Neural cell (in vitro differentiated cells): ENCODE measurements around the gene CSRNP3. TPM values are rescaled to one million over a fixed set of nuclear protein-coding genes. Genes with fewer than 3 reads are reported as not detected.

ENCODE experiments used
- H2AFZ ChIP-seq: fragments of 200-600, 300-800 bp; sonication (generic), shearing (Covaris generic); 2 replicates; pipeline ENCODE4 v1.6.0; 2014; ENCODE audit warnings: low read depth, mild to moderate bottlenecking, antibody characterized with exemption, low read length, moderate library complexity
- H3F3A ChIP-seq: fragments of 200-600 bp; shearing (Covaris generic); 2 replicates; pipeline ENCODE4 v1.6.1; 2016; ENCODE audit warnings: mild to moderate bottlenecking, moderate library complexity, mixed read lengths, antibody characterized with exemption, low read length; ENCODE audit not compliant: insufficient read depth, poor library complexity, severe bottlenecking
- H3K27ac ChIP-seq: fragments of 200-600, 300-800 bp; sonication (generic), shearing (Covaris generic); 2 replicates; pipeline ENCODE4 v1.5.1; 2014; ENCODE audit warnings: mild to moderate bottlenecking, low read length, moderate library complexity
- H3K27me3 ChIP-seq: fragments of 300-800, 200-600 bp; sonication (generic), shearing (Covaris generic); 2 replicates; pipeline ENCODE4 v1.6.0; 2014; ENCODE audit warnings: mild to moderate bottlenecking, low read depth, low read length, moderate library complexity; ENCODE audit not compliant: insufficient read depth
- H3K36me3 ChIP-seq: fragments of 300-800, 200-600 bp; sonication (generic), shearing (Covaris generic); 2 replicates; pipeline ENCODE4 v1.5.1; 2014; ENCODE audit warnings: mild to moderate bottlenecking, antibody characterized with exemption, low read length, moderate library complexity; ENCODE audit not compliant: insufficient read depth
- H3K4me2 ChIP-seq: fragments of 300-800, 200-600 bp; sonication (generic), shearing (Covaris generic); 2 replicates; pipeline ENCODE4 v1.6.0; 2014; ENCODE audit warnings: mild to moderate bottlenecking, low read length
- H3K4me3 ChIP-seq: fragments of 300-800, 200-600 bp; sonication (generic), shearing (Covaris generic); 2 replicates; pipeline ENCODE4 v1.5.1; 2014; ENCODE audit warnings: mild to moderate bottlenecking, low read length, moderate library complexity
- H3K79me2 ChIP-seq: fragments of 200-600 bp; shearing (Covaris generic); replicated peaks from 2 replicates; pipeline ENCODE4 v1.6.0; 2014; ENCODE audit warnings: mild to moderate bottlenecking, low read length, moderate library complexity; ENCODE audit not compliant: insufficient read depth
- H3K9ac ChIP-seq: fragments of 300-800, 200-600 bp; sonication (generic), shearing (Covaris generic); 2 replicates; pipeline ENCODE4 v1.6.1; 2016; ENCODE audit warnings: mild to moderate bottlenecking, low read length, mixed read lengths
- H3K9me2 ChIP-seq: fragments of 200-600 bp; shearing (Covaris generic); 2 replicates; pipeline ENCODE4 v1.6.1; 2016; ENCODE audit warnings: mild to moderate bottlenecking, low read length, mixed read lengths; ENCODE audit not compliant: insufficient read depth
- H3K9me3 ChIP-seq: fragments of 200-600, 300-800 bp; sonication (generic), shearing (Covaris generic); 2 replicates; pipeline ENCODE4 v1.6.1; 2016; ENCODE audit warnings: mild to moderate bottlenecking, mixed run types, low read length, moderate library complexity, mixed read lengths
- H4K20me1 ChIP-seq: fragments of 200-600 bp; shearing (Covaris generic); 2 replicates; pipeline ENCODE4 v1.6.1; 2016; ENCODE audit warnings: mild to moderate bottlenecking, mixed run types; ENCODE audit not compliant: insufficient read depth
- EP300 ChIP-seq: fragments of 450-650 bp; conservative IDR thresholded peaks from 2 replicates; pipeline ENCODE4 v1.6.1; 2014; ENCODE audit warnings: antibody characterized with exemption, mild to moderate bottlenecking, moderate library complexity; ENCODE audit not compliant: poor library complexity, severe bottlenecking
- EZH2 ChIP-seq: fragments of 200-600, 300-800 bp; shearing (Covaris generic), sonication (generic); IDR thresholded peaks from 2 replicates; pipeline ENCODE4 v1.6.1; 2014; ENCODE audit warnings: antibody characterized with exemption, low read length, borderline replicate concordance, mild to moderate bottlenecking; ENCODE audit not compliant: insufficient read depth, poor library complexity, severe bottlenecking
- MXI1 ChIP-seq: fragments of 450-650 bp; conservative IDR thresholded peaks from 2 replicates; pipeline ENCODE4 v1.6.1; 2014; ENCODE audit warnings: antibody characterized with exemption, mild to moderate bottlenecking; ENCODE audit not compliant: poor library complexity, severe bottlenecking
- POLR2AphosphoS5 ChIP-seq: IDR thresholded peaks from 2 replicates; pipeline ENCODE4 v1.6.1; 2012
- RAD21 ChIP-seq: fragments of 450-650 bp; conservative IDR thresholded peaks from 2 replicates; pipeline ENCODE4 v1.6.1; 2014; ENCODE audit warnings: antibody characterized with exemption, mild to moderate bottlenecking, moderate library complexity
- SMC3 ChIP-seq: fragments of 450-650 bp; conservative IDR thresholded peaks from 2 replicates; pipeline ENCODE4 v1.6.1; 2014; ENCODE audit warnings: antibody characterized with exemption, mild to moderate bottlenecking, moderate library complexity; ENCODE audit not compliant: poor library complexity
- TAF1 ChIP-seq: IDR thresholded peaks from 2 replicates; pipeline ENCODE4 v1.6.1; 2012; ENCODE audit warnings: low read depth
- polyA plus RNA-seq: library from polyadenylated mRNA; depleted of rRNA; stranded (reverse); fragments of >200 nt; gene quantifications from 2 replicates; pipeline ENCODE4 v1.2.3, GENCODE V29; 2014
- TF ChIP-seq, protein P1 (sequence below): IDR thresholded peaks from 2 replicates; pipeline ENCODE4 v1.6.1; 2012; ENCODE audit warnings: borderline replicate concordance
- TF ChIP-seq, protein P2 (sequence below): fragments of 450-650 bp; IDR thresholded peaks from 2 replicates; pipeline ENCODE4 v1.5.1; 2014; ENCODE audit warnings: antibody characterized with exemption, mild to moderate bottlenecking, moderate library complexity; ENCODE audit not compliant: poor library complexity, severe bottlenecking

The CSRNP3 gene
- polyA plus RNA-seq, 1 donor from 2014 or later = 66.6 TPM

DNA sequence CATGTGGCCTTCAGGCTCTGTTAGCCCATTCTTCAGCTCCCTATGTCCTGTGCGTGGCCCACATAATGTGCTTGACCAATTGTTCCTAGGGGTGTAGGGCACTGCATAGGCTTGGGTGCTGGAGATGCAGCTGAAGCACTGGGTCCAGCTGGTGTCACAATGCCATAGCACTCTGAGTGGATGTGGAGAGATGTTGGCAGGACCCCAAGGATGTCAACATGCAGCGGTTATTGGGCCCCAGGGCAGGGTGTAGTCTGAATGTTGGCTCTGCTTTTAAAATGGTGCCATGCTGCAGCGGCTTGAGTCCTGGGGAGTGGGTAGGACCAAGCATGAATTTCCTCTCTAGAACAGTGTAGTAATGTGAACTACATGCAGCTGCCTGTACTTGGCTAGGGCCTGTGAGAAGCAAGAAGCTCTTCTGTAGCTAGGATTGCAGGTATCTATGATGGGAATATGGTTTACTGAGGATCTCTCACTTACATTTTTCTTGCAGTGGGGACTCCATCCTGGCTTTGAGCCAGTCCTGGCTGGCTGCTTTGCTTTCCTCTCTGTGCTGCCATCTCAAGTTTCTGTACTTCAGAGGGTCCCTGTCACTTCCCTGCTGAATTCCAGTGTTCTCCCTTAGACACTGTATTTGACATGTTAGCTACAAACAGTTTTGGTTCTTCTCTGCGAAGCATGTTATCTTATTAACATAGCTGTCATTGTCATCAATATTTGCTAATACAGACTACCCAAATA lies 148.4 kb downstream of the CSRNP3 start:
- no peak overlapping the region for H3K4me2 ChIP-seq
- H3K4me3 ChIP-seq = no peak overlapping the region
- H4K20me1 ChIP-seq = no peaks in the 10 kb centered on the region
- no peaks in the 10 kb centered on the region for H3K9me3 ChIP-seq
- H3F3A ChIP-seq = no peaks in the 10 kb centered on the region
- H3K79me2 ChIP-seq = peaks cover 70% of the 10 kb centered on the region
- no peak overlapping the region for H3K9ac ChIP-seq
- no peak for TF ChIP-seq EZH2
- TF ChIP-seq, protein P1, sequence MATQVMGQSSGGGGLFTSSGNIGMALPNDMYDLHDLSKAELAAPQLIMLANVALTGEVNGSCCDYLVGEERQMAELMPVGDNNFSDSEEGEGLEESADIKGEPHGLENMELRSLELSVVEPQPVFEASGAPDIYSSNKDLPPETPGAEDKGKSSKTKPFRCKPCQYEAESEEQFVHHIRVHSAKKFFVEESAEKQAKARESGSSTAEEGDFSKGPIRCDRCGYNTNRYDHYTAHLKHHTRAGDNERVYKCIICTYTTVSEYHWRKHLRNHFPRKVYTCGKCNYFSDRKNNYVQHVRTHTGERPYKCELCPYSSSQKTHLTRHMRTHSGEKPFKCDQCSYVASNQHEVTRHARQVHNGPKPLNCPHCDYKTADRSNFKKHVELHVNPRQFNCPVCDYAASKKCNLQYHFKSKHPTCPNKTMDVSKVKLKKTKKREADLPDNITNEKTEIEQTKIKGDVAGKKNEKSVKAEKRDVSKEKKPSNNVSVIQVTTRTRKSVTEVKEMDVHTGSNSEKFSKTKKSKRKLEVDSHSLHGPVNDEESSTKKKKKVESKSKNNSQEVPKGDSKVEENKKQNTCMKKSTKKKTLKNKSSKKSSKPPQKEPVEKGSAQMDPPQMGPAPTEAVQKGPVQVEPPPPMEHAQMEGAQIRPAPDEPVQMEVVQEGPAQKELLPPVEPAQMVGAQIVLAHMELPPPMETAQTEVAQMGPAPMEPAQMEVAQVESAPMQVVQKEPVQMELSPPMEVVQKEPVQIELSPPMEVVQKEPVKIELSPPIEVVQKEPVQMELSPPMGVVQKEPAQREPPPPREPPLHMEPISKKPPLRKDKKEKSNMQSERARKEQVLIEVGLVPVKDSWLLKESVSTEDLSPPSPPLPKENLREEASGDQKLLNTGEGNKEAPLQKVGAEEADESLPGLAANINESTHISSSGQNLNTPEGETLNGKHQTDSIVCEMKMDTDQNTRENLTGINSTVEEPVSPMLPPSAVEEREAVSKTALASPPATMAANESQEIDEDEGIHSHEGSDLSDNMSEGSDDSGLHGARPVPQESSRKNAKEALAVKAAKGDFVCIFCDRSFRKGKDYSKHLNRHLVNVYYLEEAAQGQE = no peak
- TF ChIP-seq TAF1 = no peak
- TF ChIP-seq MXI1 = no peak
- no peak for TF ChIP-seq POLR2AphosphoS5
- TF ChIP-seq, protein P2, sequence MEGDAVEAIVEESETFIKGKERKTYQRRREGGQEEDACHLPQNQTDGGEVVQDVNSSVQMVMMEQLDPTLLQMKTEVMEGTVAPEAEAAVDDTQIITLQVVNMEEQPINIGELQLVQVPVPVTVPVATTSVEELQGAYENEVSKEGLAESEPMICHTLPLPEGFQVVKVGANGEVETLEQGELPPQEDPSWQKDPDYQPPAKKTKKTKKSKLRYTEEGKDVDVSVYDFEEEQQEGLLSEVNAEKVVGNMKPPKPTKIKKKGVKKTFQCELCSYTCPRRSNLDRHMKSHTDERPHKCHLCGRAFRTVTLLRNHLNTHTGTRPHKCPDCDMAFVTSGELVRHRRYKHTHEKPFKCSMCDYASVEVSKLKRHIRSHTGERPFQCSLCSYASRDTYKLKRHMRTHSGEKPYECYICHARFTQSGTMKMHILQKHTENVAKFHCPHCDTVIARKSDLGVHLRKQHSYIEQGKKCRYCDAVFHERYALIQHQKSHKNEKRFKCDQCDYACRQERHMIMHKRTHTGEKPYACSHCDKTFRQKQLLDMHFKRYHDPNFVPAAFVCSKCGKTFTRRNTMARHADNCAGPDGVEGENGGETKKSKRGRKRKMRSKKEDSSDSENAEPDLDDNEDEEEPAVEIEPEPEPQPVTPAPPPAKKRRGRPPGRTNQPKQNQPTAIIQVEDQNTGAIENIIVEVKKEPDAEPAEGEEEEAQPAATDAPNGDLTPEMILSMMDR = no peak
- TF ChIP-seq EP300 = no peak
- TF ChIP-seq SMC3 = no peak
- TF ChIP-seq RAD21 = no peak
- H3K27ac ChIP-seq = no peak overlapping the region
- no peaks in the 10 kb centered on the region for H3K36me3 ChIP-seq
- H3K9me2 ChIP-seq = no peaks in the 10 kb centered on the region
- no peaks in the 10 kb centered on the region for H3K27me3 ChIP-seq
- no peak overlapping the region for H2AFZ ChIP-seq

DNA sequence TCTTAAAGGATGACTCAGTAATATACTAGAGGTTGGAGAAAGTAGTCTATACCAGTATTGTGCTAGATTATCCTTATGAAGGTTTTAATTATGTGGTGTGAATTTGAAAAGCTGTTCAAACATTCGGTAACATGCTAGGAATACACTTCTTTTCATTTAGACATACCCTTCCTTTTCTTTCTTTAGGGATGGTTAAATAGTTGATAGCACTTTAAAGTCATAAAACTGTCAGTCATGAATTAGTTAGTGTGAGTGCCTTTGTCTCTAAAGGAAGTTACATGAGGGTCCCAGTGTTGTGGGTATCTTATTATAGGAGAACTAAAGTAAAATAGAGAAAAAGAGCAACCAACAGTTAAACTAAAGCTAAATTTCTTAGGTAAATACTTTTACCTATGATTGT lies 149.3 kb downstream of the CSRNP3 start:
- no peaks in the 10 kb centered on the region for H3K9me2 ChIP-seq
- H3K27me3 ChIP-seq = no peaks in the 10 kb centered on the region
- no peaks in the 10 kb centered on the region for H3K9me3 ChIP-seq
- no peaks in the 10 kb centered on the region for H4K20me1 ChIP-seq
- H3K79me2 ChIP-seq = peaks cover 66% of the 10 kb centered on the region
- no peak overlapping the region for H2AFZ ChIP-seq
- no peak overlapping the region for H3K27ac ChIP-seq
- TF ChIP-seq TAF1 (no peak), MXI1 (no peak), SMC3 (no peak), POLR2AphosphoS5 (no peak), EP300 (no peak), EZH2 (no peak)
- TF ChIP-seq, protein P1 = no peak
- TF ChIP-seq, protein P2 = no peak
- H3K4me2 ChIP-seq = no peak overlapping the region
- no peak overlapping the region for H3K9ac ChIP-seq
- H3K36me3 ChIP-seq = no peaks in the 10 kb centered on the region
- H3F3A ChIP-seq = no peaks in the 10 kb centered on the region
- no peak overlapping the region for H3K4me3 ChIP-seq
